SK-N-SH (cell line): ENCODE results near the gene CNOT1.

ENCODE experiments used
- CHD2 ChIP-seq: fragments of 150-350 bp; IDR thresholded peaks from 2 replicates; pipeline ENCODE4 v1.6.1; 2018; ENCODE audit warnings: low read length; ENCODE audit not compliant: partially characterized antibody
- FOXM1 ChIP-seq: IDR thresholded peaks from 2 replicates; pipeline ENCODE4 v1.4.0; 2012; ENCODE audit warnings: low read depth, mild to moderate bottlenecking
- JUND ChIP-seq: IDR thresholded peaks from 2 replicates; pipeline ENCODE4 v1.4.0; 2012
- POLR2AphosphoS5 ChIP-seq: IDR thresholded peaks from 2 replicates; pipeline ENCODE4 v1.6.1; 2012; ENCODE audit warnings: low read depth, low read length
- SIN3A ChIP-seq: IDR thresholded peaks from 2 replicates; pipeline ENCODE4 v1.6.1; 2012; ENCODE audit warnings: low read depth, mild to moderate bottlenecking, low read length, moderate library complexity, borderline replicate concordance
- SMC3 ChIP-seq: IDR thresholded peaks from 2 replicates; pipeline ENCODE4 v1.6.1; 2012; ENCODE audit warnings: low read depth, low read length, improper control_type of control experiment
- TF ChIP-seq, protein P1 (sequence below): fragments of 200-600 bp; sonication (generic); IDR thresholded peaks from 2 replicates; pipeline ENCODE4 v1.6.1; 2017; ENCODE audit warnings: antibody characterized with exemption, mild to moderate bottlenecking, moderate library complexity

DNA sequence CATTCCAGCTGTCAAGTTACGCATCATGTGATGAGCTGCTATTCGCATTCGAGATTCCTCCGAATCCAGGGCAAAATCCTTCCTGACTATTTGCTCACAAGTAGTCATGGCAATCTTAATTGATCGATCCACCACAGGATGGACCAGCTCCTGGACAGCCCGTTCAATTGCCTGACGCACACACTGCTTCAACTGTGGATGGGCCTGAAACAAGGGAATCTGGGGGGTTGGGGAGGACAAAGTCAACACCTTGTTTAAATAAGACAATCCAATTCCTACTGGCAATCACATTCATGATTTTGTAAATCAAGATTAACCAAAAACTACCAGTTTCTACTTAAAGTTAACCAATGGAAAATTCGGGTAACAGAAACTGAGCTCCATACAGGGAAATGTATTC lies 85.9 kb downstream of the CNOT1 start:
- TF ChIP-seq, protein P1, sequence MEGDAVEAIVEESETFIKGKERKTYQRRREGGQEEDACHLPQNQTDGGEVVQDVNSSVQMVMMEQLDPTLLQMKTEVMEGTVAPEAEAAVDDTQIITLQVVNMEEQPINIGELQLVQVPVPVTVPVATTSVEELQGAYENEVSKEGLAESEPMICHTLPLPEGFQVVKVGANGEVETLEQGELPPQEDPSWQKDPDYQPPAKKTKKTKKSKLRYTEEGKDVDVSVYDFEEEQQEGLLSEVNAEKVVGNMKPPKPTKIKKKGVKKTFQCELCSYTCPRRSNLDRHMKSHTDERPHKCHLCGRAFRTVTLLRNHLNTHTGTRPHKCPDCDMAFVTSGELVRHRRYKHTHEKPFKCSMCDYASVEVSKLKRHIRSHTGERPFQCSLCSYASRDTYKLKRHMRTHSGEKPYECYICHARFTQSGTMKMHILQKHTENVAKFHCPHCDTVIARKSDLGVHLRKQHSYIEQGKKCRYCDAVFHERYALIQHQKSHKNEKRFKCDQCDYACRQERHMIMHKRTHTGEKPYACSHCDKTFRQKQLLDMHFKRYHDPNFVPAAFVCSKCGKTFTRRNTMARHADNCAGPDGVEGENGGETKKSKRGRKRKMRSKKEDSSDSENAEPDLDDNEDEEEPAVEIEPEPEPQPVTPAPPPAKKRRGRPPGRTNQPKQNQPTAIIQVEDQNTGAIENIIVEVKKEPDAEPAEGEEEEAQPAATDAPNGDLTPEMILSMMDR, result no peak
- TF ChIP-seq SIN3A (no peak), CHD2 (no peak), POLR2AphosphoS5 (no peak), FOXM1 (no peak), SMC3 (no peak), JUND (no peak)
